Gastroesophageal sphincter (tissue), 3 donors: ENCODE measurements around the gene DHRSX.

Experiments
- CTCF ChIP-seq, 4 experiments: fragments of 200-600 bp in 2 of 4; fragments of 450-650 bp in 2 of 4; sonication (generic) in 1 of 4; IDR thresholded peaks; one replicate each; pipeline ENCODE4 v1.5.1; 2017 to 2019; ENCODE audit warnings: antibody characterized with exemption in 4 of 4, mild to moderate bottlenecking in 2 of 4, moderate library complexity in 2 of 4
- EP300 ChIP-seq: sonication (generic); formaldehyde crosslinking; IDR thresholded peaks from one replicate; pipeline ENCODE4 v1.6.1; 2017; ENCODE audit warnings: antibody characterized with exemption, mild to moderate bottlenecking
- POLR2A ChIP-seq, 2 donors: fragments of 450-650 bp; IDR thresholded peaks; one replicate each; pipeline ENCODE4 v1.6.1; 2017; ENCODE audit warnings: antibody characterized with exemption in 2 of 2, mild to moderate bottlenecking in 2 of 2, moderate library complexity in 1 of 2

GRCh38 chrX:2228536-2228935 lies 272.2 kb downstream of the DHRSX start:
- TF ChIP-seq EP300: no peak
- no peak for TF ChIP-seq POLR2A (IDR thresholded peaks at IDR 0.05)
- TF ChIP-seq CTCF (IDR thresholded peaks at IDR 0.05): no peak
